IgD-negative memory B cell (primary cell): ENCODE results near the gene TAC4. TPM values are rescaled to one million over a fixed set of nuclear protein-coding genes. Genes with fewer than 3 reads are reported as not detected.

Experiments
- H3K27ac Mint-ChIP-seq, 3 donors: one replicate each; pipeline ENCODE4 v1.8.0; 2020 to 2022; ENCODE audit warnings: mild to moderate bottlenecking in 3 of 3, mixed read lengths in 3 of 3, moderate library complexity in 1 of 3
- H3K27me3 Mint-ChIP-seq: one replicate; pipeline ENCODE4 v1.8.0; 2021; ENCODE audit warnings: mixed read lengths
- H3K36me3 Mint-ChIP-seq: one replicate; pipeline ENCODE4 v1.8.0; 2020; ENCODE audit warnings: mild to moderate bottlenecking, mixed read lengths
- H3K4me1 Mint-ChIP-seq, 3 donors: one replicate each; pipeline ENCODE4 v1.8.0; 2020 to 2022; ENCODE audit warnings: mixed read lengths in 3 of 3, mild to moderate bottlenecking in 1 of 3
- H3K4me3 Mint-ChIP-seq, 4 donors: one replicate each; pipeline ENCODE4 v1.8.0; 2020 to 2022; ENCODE audit warnings: mild to moderate bottlenecking in 4 of 4, mixed read lengths in 4 of 4, moderate library complexity in 3 of 4
- H3K9me3 Mint-ChIP-seq, 3 donors: one replicate each; pipeline ENCODE4 v1.8.0; 2020 to 2021; ENCODE audit warnings: mixed read lengths in 3 of 3, mild to moderate bottlenecking in 1 of 3
- polyA plus RNA-seq: library from polyadenylated mRNA; unstranded; fragments of 300-500 nt; fragmentation: Illumina TruSeq; gene quantifications from one replicate; pipeline ENCODE4 v1.2.3, GENCODE V29; 2021

Gene TAC4, protein sequence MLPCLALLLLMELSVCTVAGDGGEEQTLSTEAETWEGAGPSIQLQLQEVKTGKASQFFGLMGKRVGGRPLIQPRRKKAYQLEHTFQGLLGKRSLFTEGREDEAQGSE
- not detected for polyA plus RNA-seq

DNA sequence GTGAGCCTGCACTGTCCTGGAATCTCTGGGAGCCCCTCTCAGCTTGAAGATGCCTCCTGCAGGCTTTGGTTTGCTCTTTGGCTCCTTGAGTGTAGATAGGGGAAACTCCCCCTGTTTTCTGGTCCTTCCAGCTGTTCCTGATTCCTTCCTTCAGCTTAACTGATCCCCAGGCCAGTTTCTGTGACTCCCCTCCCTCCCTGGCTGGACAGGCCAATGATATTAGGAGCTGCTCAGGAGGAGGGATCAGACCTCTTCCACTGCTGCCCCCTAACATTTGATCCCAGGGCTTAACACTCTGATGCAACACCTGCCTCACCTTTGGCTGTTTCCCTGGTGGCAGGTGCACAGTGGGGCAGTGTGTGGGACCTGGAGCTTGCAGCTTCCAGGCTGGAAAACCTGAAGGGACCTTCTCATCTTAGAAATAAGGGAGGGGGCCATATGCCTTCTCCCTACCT is at the start of gene TAC4:
Gene TAC4 (minus strand): TSS at position 51 of the 455 bp plus-strand sequence. CDS start 52 bp downstream, outside the sequence.
- H3K36me3 Mint-ChIP-seq: no peaks in the 10 kb centered on the region
- H3K27ac Mint-ChIP-seq: peak within 1 kb of the TSS in 1 of 3 donors; percentile 34
- H3K27me3 Mint-ChIP-seq: peaks cover 5% of the 10 kb centered on the region
- H3K4me3 Mint-ChIP-seq: peak within 1 kb of the TSS in 2 of 4 donors; percentile 10 to 19
- H3K9me3 Mint-ChIP-seq: no peaks in the 10 kb centered on the region
- H3K4me1 Mint-ChIP-seq: peaks cover 7 to 12% (median 7%) of the 10 kb centered on the region in 3 donors

DNA sequence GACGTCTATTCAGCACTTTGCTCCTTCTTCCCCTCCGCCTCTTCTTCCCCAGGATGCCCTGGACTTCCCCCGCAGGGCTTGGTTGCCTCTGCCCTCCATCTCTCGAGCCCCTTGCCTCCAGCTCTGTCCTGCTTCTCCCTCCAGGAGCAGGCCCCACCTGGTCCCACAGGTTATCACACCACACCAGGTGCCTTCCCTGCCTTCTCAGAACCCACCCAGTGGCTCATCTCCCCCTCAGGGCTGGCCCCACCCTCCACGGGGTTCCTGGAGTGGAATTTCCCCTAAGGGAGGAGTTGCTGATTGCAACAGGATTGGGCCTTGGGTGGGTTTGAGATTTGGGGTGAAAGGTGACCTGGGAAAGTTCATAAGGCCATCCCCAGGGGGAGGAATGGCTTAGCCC is 49.0 kb upstream of the TAC4 start:
- peaks cover 54% of the 10 kb centered on the region for H3K27me3 Mint-ChIP-seq
- peaks cover 0 to 3% (median 0%) of the 10 kb centered on the region in 3 donors for H3K9me3 Mint-ChIP-seq
- no peak overlapping the region for H3K4me3 Mint-ChIP-seq
- H3K36me3 Mint-ChIP-seq: no peaks in the 10 kb centered on the region
- H3K27ac Mint-ChIP-seq: no peak overlapping the region
- H3K4me1 Mint-ChIP-seq: peaks cover 0 to 2% (median 0%) of the 10 kb centered on the region in 3 donors

DNA sequence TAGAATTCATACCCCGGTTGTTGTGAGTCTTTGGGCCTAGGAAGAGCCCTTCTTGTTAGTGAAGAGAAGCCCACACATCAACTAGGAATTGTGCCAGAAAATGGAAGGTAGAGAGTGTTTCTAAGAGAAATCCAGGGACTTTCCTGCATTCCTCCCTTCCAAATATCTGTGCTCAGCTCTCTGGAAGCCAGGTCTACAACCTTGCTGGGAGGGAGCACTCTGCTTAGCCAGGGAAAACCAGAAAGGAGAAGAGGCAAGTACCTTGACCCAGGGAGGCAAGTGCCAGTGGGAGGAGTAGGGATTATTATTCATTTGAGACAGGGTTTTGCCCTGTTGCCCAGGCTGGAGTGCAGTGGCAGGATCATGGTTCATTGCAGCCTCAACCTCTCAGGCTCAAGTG is 48.4 kb upstream of the TAC4 start:
- Mint-ChIP-seq H3K27me3 (peaks cover 54% of the 10 kb centered on the region), H3K27ac (no peak overlapping the region), H3K36me3 (no peaks in the 10 kb centered on the region), H3K4me1 (no peaks in the 10 kb centered on the region), H3K4me3 (no peak overlapping the region), H3K9me3 (peaks cover 0 to 4% (median 0%) of the 10 kb centered on the region in 3 donors)

DNA sequence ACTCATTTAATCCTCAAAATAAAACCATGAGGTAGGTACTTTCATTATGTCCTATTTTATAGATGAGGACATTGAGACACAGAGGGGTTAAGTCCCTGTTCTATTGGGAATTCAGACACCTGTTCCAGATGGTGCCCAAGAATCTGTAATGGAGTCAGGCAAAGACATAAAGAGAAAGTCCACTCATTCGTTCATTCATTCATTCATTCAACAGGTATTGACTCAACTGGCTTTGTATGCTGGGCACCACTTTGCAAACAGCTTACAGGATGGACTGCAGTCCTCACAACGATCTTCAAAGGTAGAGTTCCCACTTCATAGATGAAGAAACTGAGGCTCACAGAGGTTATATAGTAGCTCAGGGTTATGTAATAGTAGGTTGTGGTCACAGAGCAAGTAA is 47.9 kb upstream of the TAC4 start:
- Mint-ChIP-seq H3K36me3 (no peaks in the 10 kb centered on the region), H3K4me3 (no peak overlapping the region), H3K27me3 (peaks cover 55% of the 10 kb centered on the region), H3K9me3 (peaks cover 0 to 6% (median 0%) of the 10 kb centered on the region in 3 donors), H3K27ac (no peak overlapping the region), H3K4me1 (no peaks in the 10 kb centered on the region)

DNA sequence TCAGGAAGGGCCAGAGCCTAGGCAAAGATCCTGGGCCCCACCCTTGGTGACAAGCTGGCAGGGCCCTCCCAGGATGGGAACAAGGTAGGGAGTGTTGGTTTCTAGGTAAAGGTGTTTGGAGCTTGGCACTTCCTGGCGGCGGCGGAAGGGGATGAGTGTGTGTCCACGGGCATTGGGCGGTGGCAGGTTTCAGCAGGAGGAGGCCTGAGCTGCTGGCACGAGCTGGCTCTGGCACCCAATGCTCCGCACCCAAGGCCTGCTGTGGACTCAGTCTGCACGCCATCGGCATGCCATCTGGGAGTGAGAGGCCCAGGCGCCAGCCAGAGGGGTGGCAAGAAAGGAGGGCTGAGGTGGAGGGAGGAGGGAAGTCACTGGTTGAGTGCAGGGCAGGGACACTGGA is 46.9 kb upstream of the TAC4 start:
- Mint-ChIP-seq H3K4me3 (peak overlapping the region in 1 of 4 donors; percentile 51), H3K4me1 (no peaks in the 10 kb centered on the region), H3K9me3 (peaks cover 0 to 6% (median 0%) of the 10 kb centered on the region in 3 donors), H3K36me3 (no peaks in the 10 kb centered on the region), H3K27ac (no peak overlapping the region), H3K27me3 (peaks cover 50% of the 10 kb centered on the region)

DNA sequence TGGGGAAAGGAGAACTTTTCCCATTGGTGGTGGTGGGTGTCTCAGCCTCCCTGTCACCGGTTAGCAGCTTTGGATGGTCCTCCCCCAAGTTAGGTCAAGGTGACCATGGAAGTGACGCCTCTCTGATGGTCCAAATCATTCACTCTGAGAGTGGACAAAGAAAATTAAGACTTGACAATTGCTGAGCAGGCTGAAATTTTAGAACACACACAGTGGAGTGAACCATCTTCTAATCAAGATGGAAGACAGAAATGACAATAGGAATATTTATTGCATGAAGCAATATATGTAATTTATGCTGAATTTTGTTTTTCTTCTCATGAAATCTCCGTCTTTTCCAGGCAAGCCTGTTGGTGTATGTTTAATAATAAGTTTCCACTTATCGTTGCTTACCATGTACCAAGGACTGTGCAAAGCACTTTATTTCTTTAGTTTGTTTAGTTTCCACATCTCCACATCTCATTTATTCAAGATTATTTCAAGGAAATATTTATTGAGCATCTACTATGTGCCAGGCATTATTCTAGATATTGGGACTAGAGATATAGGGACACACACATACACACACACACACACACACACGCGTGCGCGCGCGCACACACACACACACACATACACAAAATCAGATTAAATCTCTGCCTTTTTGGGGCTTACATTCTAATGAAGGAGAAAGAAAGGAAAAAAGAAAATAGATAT is 44.0 kb upstream of the TAC4 start:
- H3K4me1 Mint-ChIP-seq: no peaks in the 10 kb centered on the region
- no peaks in the 10 kb centered on the region for H3K36me3 Mint-ChIP-seq
- H3K9me3 Mint-ChIP-seq: peaks cover 0 to 6% (median 0%) of the 10 kb centered on the region in 3 donors
- no peak overlapping the region for H3K27ac Mint-ChIP-seq
- no peak overlapping the region for H3K4me3 Mint-ChIP-seq
- peaks cover 46% of the 10 kb centered on the region for H3K27me3 Mint-ChIP-seq

DNA sequence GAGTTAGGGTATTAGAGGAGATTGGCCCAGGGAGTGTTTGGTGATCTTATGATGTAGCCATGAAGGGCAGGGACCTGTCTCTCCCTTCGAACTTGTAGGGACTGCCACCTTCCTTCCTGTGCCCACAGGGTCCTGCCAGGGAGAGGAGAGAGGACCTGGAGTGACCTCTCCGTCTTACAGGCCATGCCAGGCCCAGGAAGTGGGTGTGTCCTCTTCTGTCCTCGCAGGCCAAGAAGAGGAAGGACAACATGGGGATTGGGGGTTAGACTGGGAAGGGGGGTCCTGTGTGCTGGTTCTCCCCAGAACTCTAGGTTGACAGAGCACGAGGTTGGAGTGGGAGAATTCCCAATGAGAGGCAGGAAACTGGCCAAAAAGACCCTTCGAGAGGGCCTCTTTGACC is 43.4 kb upstream of the TAC4 start:
- Mint-ChIP-seq H3K9me3 (peaks cover 0 to 6% (median 0%) of the 10 kb centered on the region in 3 donors), H3K4me1 (no peaks in the 10 kb centered on the region), H3K27me3 (peaks cover 43% of the 10 kb centered on the region), H3K27ac (no peak overlapping the region), H3K36me3 (no peaks in the 10 kb centered on the region), H3K4me3 (no peak overlapping the region)

DNA sequence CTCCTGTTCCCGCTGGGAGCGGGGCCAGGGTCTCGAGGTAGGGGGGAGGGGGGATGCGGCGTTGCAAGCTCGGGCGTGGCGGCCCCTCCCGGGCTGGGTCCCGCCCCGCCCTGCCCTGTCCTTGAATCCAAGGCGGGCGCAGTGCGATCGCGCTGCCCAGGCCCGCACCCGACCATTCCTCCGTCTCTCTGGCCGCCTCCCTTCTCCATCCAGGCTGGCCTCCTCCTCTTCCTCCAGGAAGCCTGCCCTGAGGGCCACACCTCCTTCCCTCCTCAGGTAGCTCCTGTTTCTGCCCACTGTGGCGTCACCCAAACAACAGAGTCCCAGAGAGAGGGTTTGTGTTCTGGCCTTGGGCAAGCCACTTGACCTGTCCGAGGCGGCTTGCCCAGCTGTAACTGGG is 43.0 kb upstream of the TAC4 start:
- no peaks in the 10 kb centered on the region for H3K4me1 Mint-ChIP-seq
- H3K9me3 Mint-ChIP-seq: peaks cover 0 to 6% (median 0%) of the 10 kb centered on the region in 3 donors
- H3K36me3 Mint-ChIP-seq: no peaks in the 10 kb centered on the region
- no peak overlapping the region for H3K4me3 Mint-ChIP-seq
- peaks cover 40% of the 10 kb centered on the region for H3K27me3 Mint-ChIP-seq
- H3K27ac Mint-ChIP-seq: no peak overlapping the region

DNA sequence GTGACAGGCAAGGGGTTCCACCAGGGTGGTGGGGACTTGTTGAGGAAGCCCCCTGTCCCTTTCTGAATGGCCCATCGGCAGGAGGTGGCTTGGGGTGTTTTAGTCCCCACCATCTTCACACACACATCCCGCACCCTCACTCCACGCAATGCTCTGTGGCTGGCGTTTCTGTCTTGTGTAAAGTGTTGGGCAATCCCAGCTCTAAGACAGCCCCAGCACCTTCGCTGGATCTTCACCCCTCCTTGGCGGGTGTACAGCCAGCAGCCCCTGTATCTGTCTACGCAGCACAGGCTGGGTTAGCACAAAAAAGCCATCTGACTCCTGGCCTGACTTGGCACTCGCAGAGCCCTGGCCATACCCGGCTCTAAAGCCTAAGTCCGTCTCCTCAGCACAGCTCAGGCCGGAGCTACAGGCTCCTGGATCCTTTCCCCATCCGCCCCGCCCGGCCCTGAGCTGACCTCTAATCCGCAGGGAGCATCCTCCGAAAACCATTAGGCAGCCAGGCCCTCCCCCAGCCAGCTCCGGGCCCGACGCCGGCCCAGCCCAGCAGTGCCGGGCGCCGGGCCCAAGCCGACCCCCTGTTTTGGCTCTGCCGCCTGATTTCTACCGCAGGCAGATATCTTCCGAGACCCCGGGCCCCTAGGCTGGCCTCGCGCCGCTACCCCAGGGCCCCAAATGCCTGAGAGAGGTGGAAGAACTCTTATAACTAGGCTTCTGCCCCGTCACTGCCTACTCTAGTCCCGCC is 42.4 kb upstream of the TAC4 start:
- H3K27ac Mint-ChIP-seq: no peak overlapping the region
- no peaks in the 10 kb centered on the region for H3K36me3 Mint-ChIP-seq
- H3K4me3 Mint-ChIP-seq: no peak overlapping the region
- H3K9me3 Mint-ChIP-seq: peaks cover 0 to 6% (median 0%) of the 10 kb centered on the region in 3 donors
- H3K4me1 Mint-ChIP-seq: no peaks in the 10 kb centered on the region
- H3K27me3 Mint-ChIP-seq: peaks cover 38% of the 10 kb centered on the region

DNA sequence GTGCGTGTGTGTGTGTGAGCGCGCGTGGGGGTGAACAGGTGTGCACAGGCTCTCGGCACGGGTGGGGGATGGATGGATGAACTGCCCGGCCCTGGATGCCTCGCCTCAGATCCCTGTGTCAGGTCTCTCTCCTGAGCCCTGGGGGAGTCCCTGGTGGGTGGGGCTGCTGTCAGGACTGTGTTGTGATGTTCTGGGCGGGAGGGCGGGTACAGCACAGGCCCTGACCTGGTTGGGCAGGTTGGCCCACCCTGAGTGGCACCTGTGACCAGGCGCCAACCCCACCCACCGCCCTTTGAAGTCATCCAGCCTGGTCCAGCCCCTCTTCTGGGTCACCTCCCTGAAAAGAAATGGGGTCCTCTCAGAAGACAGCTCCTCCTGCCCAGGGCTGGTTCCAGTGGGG is 41.6 kb upstream of the TAC4 start:
- no peaks in the 10 kb centered on the region for H3K36me3 Mint-ChIP-seq
- H3K27ac Mint-ChIP-seq: no peak overlapping the region
- peaks cover 0 to 3% (median 0%) of the 10 kb centered on the region in 3 donors for H3K9me3 Mint-ChIP-seq
- no peaks in the 10 kb centered on the region for H3K4me1 Mint-ChIP-seq
- no peak overlapping the region for H3K4me3 Mint-ChIP-seq
- H3K27me3 Mint-ChIP-seq: peaks cover 34% of the 10 kb centered on the region

DNA sequence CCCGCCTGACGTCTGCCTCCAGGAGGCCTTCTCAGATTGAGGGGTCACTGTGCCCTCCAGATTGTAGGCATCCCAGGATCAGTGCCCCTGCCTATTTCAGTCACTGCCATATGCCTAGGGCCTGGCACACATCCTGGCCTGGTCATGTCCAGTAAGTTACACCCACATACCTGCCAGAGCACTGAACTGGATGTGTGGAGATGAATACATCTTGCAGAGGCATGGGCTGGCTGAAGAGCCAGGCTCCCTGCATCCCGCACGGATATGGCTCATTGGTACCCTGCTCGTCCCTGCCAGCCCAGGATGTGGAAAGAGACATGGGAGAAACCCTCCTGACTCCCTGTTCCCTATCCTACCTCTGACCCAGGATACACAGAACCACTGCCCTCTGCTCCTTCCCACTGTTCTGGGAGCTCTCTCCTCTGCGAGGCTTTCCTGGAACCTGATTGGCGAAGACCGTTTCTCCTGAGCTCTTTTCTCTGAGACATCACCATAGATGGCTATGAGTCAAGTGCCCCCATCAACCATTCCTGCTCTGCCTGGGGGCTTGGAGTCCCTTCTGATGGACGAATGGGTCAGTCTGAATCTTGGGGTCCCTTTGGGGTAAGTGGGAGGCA is 40.0 kb upstream of the TAC4 start:
- H3K4me3 Mint-ChIP-seq: no peak overlapping the region
- H3K9me3 Mint-ChIP-seq: peaks cover 0 to 3% (median 0%) of the 10 kb centered on the region in 3 donors

DNA sequence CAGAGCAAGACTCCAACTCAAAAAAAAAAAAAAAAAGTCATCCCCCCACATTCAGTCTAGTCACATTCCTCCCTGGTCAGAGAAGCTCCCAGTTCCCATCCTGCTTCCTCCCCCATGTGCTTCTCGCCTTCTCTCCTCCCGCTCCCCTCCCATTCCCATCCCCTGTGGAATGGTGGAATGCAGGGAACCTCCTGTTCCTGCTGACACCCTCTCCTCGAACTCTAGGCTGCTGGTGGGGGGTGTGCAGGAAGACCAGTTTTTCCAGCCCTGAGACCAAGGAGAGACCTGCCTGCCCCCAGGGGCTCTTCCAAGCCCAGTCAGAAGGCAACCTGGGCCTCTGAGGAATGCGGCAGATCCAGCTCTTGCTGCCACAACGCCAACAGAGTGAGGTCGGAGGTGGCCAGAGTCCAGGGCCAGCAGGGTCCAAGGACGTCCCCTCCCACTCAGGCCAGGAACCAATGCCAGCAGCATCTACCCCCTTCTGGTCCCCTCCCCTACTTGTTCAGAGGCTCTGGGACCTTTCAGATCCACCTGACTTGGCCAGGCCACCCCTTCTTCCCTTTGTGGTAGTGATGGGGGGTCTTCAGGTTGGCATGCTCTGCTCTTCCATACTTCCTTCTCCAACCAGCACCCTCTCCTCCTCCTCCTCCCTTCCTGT is 39.3 kb upstream of the TAC4 start:
- H3K9me3 Mint-ChIP-seq: peaks cover 0 to 3% (median 0%) of the 10 kb centered on the region in 3 donors
- H3K4me1 Mint-ChIP-seq: no peaks in the 10 kb centered on the region
- H3K27ac Mint-ChIP-seq: no peak overlapping the region
- no peak overlapping the region for H3K4me3 Mint-ChIP-seq
- H3K27me3 Mint-ChIP-seq: peaks cover 40% of the 10 kb centered on the region
- H3K36me3 Mint-ChIP-seq: no peaks in the 10 kb centered on the region

More for the DNA sequence above, 40.0 kb upstream of the TAC4 start:
- no peaks in the 10 kb centered on the region for H3K4me1 Mint-ChIP-seq
- H3K27ac Mint-ChIP-seq: no peak overlapping the region
- no peaks in the 10 kb centered on the region for H3K36me3 Mint-ChIP-seq
- peaks cover 36% of the 10 kb centered on the region for H3K27me3 Mint-ChIP-seq

DNA sequence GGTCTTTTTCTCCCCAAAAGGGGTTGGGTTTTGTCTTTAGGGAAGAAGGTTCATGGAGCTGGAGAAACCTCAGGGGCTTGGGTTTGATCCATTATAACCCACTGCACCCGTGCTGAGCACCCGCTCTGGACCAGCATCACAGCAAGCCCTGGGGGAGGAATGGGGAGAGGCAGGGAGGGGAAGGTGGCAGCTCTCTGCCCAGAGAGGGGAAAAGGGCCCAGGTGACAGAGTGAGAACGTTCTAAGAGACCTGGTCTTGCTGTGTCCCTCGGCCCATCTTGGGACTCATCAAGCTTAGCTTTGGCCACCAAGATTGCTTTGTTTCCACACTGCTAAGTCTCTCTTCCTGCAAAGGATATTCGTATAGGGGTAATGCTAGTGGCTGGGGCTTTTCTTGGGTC is 38.2 kb upstream of the TAC4 start:
- Mint-ChIP-seq H3K9me3 (peaks cover 0 to under 1% (median 0%) of the 10 kb centered on the region in 3 donors), H3K27me3 (peaks cover 30% of the 10 kb centered on the region), H3K4me1 (no peaks in the 10 kb centered on the region)

DNA sequence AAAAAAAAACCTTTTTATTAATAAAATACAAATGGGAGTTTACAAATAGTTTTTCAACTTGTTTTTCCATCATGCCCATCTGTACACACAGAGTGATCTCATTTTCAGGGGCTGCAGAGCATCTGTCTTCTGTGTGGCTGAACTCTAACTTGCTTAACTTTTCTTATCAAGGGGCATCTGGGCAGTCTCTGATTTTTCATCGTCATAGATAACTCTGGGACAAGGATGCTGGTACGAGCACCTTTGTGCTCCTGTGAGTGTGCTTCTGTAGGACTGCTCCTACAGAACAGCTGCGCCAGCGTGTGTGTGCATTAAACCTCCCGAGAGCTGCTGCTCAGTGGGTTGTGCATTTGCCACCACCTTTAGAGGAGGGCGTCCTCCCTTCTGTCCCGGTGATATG is 34.6 kb upstream of the TAC4 start:
- peaks cover 2% of the 10 kb centered on the region for H3K36me3 Mint-ChIP-seq
- no peak overlapping the region for H3K4me3 Mint-ChIP-seq
- no peaks in the 10 kb centered on the region for H3K4me1 Mint-ChIP-seq
- peaks cover 51% of the 10 kb centered on the region for H3K27me3 Mint-ChIP-seq
- H3K27ac Mint-ChIP-seq: no peak overlapping the region
- no peaks in the 10 kb centered on the region for H3K9me3 Mint-ChIP-seq

More for the DNA sequence above, 38.2 kb upstream of the TAC4 start:
- no peak overlapping the region for H3K4me3 Mint-ChIP-seq
- no peak overlapping the region for H3K27ac Mint-ChIP-seq
- no peaks in the 10 kb centered on the region for H3K36me3 Mint-ChIP-seq

DNA sequence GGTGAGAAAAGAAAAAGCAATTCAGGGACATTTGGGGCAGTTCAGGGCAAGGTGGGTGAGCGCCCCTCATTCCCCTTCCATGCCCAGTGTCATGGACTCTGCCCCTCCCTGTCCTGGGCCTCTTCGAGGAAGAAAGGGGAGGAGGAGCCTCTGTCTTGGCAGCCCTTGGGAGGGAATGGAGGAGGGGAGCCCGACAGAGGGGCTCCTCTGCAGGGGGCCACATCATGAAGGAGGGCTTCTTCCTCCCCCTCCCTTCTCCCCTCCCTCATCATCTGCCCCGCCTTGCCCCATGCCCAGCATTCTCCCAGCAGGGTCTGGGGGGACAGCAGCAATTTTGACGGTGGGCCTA is 33.2 kb upstream of the TAC4 start:
- Mint-ChIP-seq H3K36me3 (peaks cover 2% of the 10 kb centered on the region), H3K4me1 (no peaks in the 10 kb centered on the region), H3K4me3 (no peak overlapping the region), H3K27ac (peak overlapping the region in 1 of 3 donors; percentile 64), H3K9me3 (no peaks in the 10 kb centered on the region), H3K27me3 (peaks cover 54% of the 10 kb centered on the region)
